K562 (cell line): Measurements from ENCODE around the gene LRRC47. TPM values are rescaled to one million over a fixed set of nuclear protein-coding genes. Genes with fewer than 3 reads are reported as not detected.

ENCODE experiments used
- ATAC-seq: fragments of 200-7000 bp; cut with Tn5 transposase; 3 replicates; pipeline ENCODE4 v1.9.1; 2020; ENCODE audit warnings: moderate library complexity
- BruUV-seq: library from RNA; stranded (reverse); fragments of 400-500 nt; replicated peaks from 2 replicates; lab custom pipeline; 2021; lab: Mats Ljungman, UMichigan
- CTCF ChIA-PET: fragments of 300-600 bp; formaldehyde crosslinking; extraction: SDS; loops from one replicate; lab custom pipeline; 2021; ENCODE audit warnings: low intra/inter-chr PET ratio; lab: Yijun Ruan, JAX
- POLR2A ChIA-PET: fragments of 300-600, 350-650 bp; sonication (Branson Sonifier 250); formaldehyde crosslinking; extraction: SDS; loops from one replicate; lab custom pipeline; 2021; ENCODE audit warnings: antibody characterized with exemption, inconsistent platforms; lab: Yijun Ruan, JAX
- DNase-seq, 4 experiments: peaks; one replicate each; pipeline versions ENCODE4 v3.0.0 to v3.0.0-alpha.2; 2011 to 2018; ENCODE audit warnings: low spot score in 3 of 4, mixed read lengths in 3 of 4; ENCODE audit errors: extremely low read depth in 1 of 4
- FAIRE-seq: peaks from 2 replicates; lab custom pipeline; 2011; peaks lifted over from hg19 to GRCh38; lab: Jason Lieb, UNC
- H2AFZ ChIP-seq: 2 replicates; pipeline ENCODE4 v1.6.0; 2011; ENCODE audit warnings: low read depth, low read length, control low read depth, inconsistent platforms
- H3K27ac ChIP-seq: fragments of 200-600 bp; 3 replicates; pipeline ENCODE4 v1.8.0; 2011; ENCODE audit warnings: low read depth, mild to moderate bottlenecking, control low read depth, inconsistent platforms, low read length, moderate library complexity, mixed read lengths; ENCODE audit errors: extremely low read depth
- H3K27me3 ChIP-seq, 2 experiments: fragments of 300-600 bp in 1 of 2; 2 replicates in 1 of 2; 3 replicates in 1 of 2; pipeline versions ENCODE4 v1.6.0 to v1.8.0; 2011; ENCODE audit warnings: inconsistent platforms in 2 of 2, low read length in 2 of 2, mild to moderate bottlenecking in 1 of 2, mixed read lengths in 1 of 2, moderate library complexity in 1 of 2; ENCODE audit not compliant: control insufficient read depth in 2 of 2, insufficient read depth in 2 of 2
- H3K36me3 ChIP-seq: fragments of 300-600 bp; 3 replicates; pipeline ENCODE4 v1.8.0; 2011; ENCODE audit warnings: mild to moderate bottlenecking, low read length, inconsistent platforms; ENCODE audit not compliant: control insufficient read depth, insufficient read depth
- H3K4me1 ChIP-seq, 2 experiments: fragments of 200-600 bp in 1 of 2; replicated peaks in 1 of 2; 2 replicates in 1 of 2; 3 replicates in 1 of 2; pipeline versions ENCODE4 v1.5.1 to v1.8.0; 2011; ENCODE audit warnings: inconsistent platforms in 2 of 2, low read length in 2 of 2, mild to moderate bottlenecking in 1 of 2, mixed read lengths in 1 of 2, moderate library complexity in 1 of 2; ENCODE audit not compliant: control insufficient read depth in 2 of 2, insufficient read depth in 2 of 2
- H3K4me2 ChIP-seq: 2 replicates; pipeline ENCODE4 v1.6.1; 2011; ENCODE audit warnings: low read length, control low read depth, inconsistent platforms, mixed read lengths; ENCODE audit not compliant: insufficient read depth
- H3K4me3 ChIP-seq: fragments of 200-600 bp; sonication (generic), shearing (Covaris generic); 2 replicates; pipeline ENCODE4 v1.5.1; 2016; ENCODE audit warnings: control low read depth, inconsistent platforms
- H3K79me2 ChIP-seq: fragments of 200-600 bp; 3 replicates; pipeline ENCODE4 v1.8.0; 2011; ENCODE audit warnings: low read length, inconsistent platforms; ENCODE audit not compliant: control insufficient read depth, insufficient read depth
- H3K9ac ChIP-seq, 2 experiments: 2 replicates each; pipeline versions ENCODE4 v1.6.0 to v1.6.1; 2011; ENCODE audit warnings: low read depth in 2 of 2, low read length in 2 of 2, control low read depth in 1 of 2, inconsistent platforms in 1 of 2, mild to moderate bottlenecking in 1 of 2, mixed read lengths in 1 of 2; ENCODE audit not compliant: insufficient read depth in 1 of 2
- H3K9me1 ChIP-seq: one replicate; pipeline ENCODE4 v1.6.0; 2011; ENCODE audit warnings: inconsistent platforms, mild to moderate bottlenecking, low read length, moderate library complexity; ENCODE audit not compliant: control insufficient read depth, insufficient read depth
- H3K9me3 ChIP-seq: replicated peaks from 2 replicates; pipeline ENCODE4 v1.5.1; 2011; ENCODE audit warnings: low read depth, low read length, inconsistent platforms; ENCODE audit not compliant: control insufficient read depth, insufficient read depth
- H4K20me1 ChIP-seq: replicated peaks from 2 replicates; pipeline ENCODE4 v1.6.1; 2011; ENCODE audit warnings: low read length, inconsistent platforms, mixed read lengths; ENCODE audit not compliant: control insufficient read depth, insufficient read depth
- ARID1B ChIP-seq: fragments of 450-650 bp; IDR thresholded peaks from 2 replicates; pipeline ENCODE4 v1.6.1; 2016; ENCODE audit warnings: antibody characterized with exemption, mild to moderate bottlenecking, inconsistent platforms
- FOSL1 ChIP-seq: fragments of 200-800 bp; sonication (Bioruptor generic); conservative IDR thresholded peaks from 2 replicates; pipeline ENCODE4 v1.6.1; 2016; ENCODE audit warnings: missing genetic modification characterization, missing compliant biosample characterization
- RBM14 ChIP-seq: fragments of 200-400 bp; formaldehyde crosslinking; IDR thresholded peaks from 2 replicates; pipeline ENCODE4 v1.6.1; 2018; ENCODE audit warnings: low read depth, mild to moderate bottlenecking, low read length, moderate library complexity, borderline replicate concordance; ENCODE audit not compliant: insufficient read depth
- WGBS: fragments of 100-300 bp; shearing (Covaris generic); methylation state at CpG from one replicate; pipeline ENCODE4 v1.1.6; 2016; ENCODE audit warnings: low coverage, mixed read lengths; ENCODE audit not compliant: insufficient coverage; ENCODE audit errors: missing lambda C conversion rate; 5-methylcytosine and 5-hydroxymethylcytosine counted together
- in situ Hi-C: fragments of 300-500 bp; cut with MboI; formaldehyde crosslinking; loops from 4 replicates; pipeline ENCODE4 v1.15.0; 2018; ENCODE audit warnings: inconsistent platforms, mixed read lengths
- intact Hi-C: fragments of 100-400 bp; cut with micrococcal nuclease; formaldehyde crosslinking; loops from 2 replicates; pipeline ENCODE4 v1.14.2; 2022
- polyA plus RNA-seq, 8 experiments: library from polyadenylated mRNA; depleted of rRNA in 4 of 8; stranded (reverse) in 5 of 8; unstranded in 3 of 8; fragments of >200 nt; fragmentation: Nextera tagmentation in 2 of 8; fragmentation: Illumina TruSeq in 1 of 8; extraction: Ambion mirVana in 2 of 8; extraction: Trizol in 1 of 8; gene quantifications; 2 replicates each; pipeline versions ENCODE4 v1.2.1 to v1.2.3, GENCODE V29; 2011 to 2014; ENCODE audit warnings: inconsistent platforms in 1 of 8, missing spikeins in 1 of 8
- total RNA-seq, 7 experiments: library from RNA; depleted of rRNA in 6 of 7; stranded (reverse); fragments of >200 nt in 6 of 7; fragmentation: Illumina TruSeq in 2 of 7; extraction: Trizol in 2 of 7; gene quantifications; 2 replicates each; pipeline versions ENCODE4 v1.2.1 to v1.2.3, GENCODE V29; 2011 to 2021; ENCODE audit warnings: low replicate concordance in 1 of 7
- TF ChIP-seq, protein P1 (sequence below): sonication (generic); formaldehyde crosslinking; IDR thresholded peaks from 2 replicates; pipeline ENCODE4 v1.8.1; 2023; ENCODE audit warnings: mild to moderate bottlenecking, missing genetic modification reagents

Gene LRRC47
- total and polyA plus RNA-seq, 9 of the 15 experiments (the other 6 are each of a cell fraction or from before 2014, with no cell fraction given), result 4.6 to 68.0 (median 35.9) TPM

- Histone ChIP-seq H3K27ac (no peak overlapping the region), H3K9me3 (no peaks in the 10 kb centered on the region), H3K79me2 (no peaks in the 10 kb centered on the region), H3K4me1 (peaks cover 0 to 3% of the 10 kb centered on the region in 2 experiments; a peak in 1 of 5 replicates), H4K20me1 (no peaks in the 10 kb centered on the region), H2AFZ (no peak overlapping the region), H3K9me1 (no peaks in the 10 kb centered on the region), H3K36me3 (peaks cover 78% of the 10 kb centered on the region), H3K27me3 (no peaks in the 10 kb centered on the region), H3K9ac (no peak overlapping the region), H3K4me3 (no peak overlapping the region), H3K4me2 (no peak overlapping the region)
- ATAC-seq, result no peak
- in situ Hi-C loops (no loop called here), intact Hi-C loops (no loop called here)
- CTCF ChIA-PET, result no interaction called here
- POLR2A ChIA-PET, result interaction anchor here (0.7 to 1.1 kb wide), 2 partner anchors 18 to 38 kb away, joined by 3 read pairs; no protein-coding TSS in a partner anchor
- DNase-seq, result no peak
- 69% methylated on average over 6 of the region's 6 CpGs for WGBS
- BruUV-seq, result no TSS peak
- no peak for FAIRE-seq
- TF ChIP-seq RBM14 (no peak), ARID1B (0 out of 2 replicates have a peak, but pooled peaks have one; percentile 7), FOSL1 (tag) (peak; percentile 54)
- TF ChIP-seq, protein P1, sequence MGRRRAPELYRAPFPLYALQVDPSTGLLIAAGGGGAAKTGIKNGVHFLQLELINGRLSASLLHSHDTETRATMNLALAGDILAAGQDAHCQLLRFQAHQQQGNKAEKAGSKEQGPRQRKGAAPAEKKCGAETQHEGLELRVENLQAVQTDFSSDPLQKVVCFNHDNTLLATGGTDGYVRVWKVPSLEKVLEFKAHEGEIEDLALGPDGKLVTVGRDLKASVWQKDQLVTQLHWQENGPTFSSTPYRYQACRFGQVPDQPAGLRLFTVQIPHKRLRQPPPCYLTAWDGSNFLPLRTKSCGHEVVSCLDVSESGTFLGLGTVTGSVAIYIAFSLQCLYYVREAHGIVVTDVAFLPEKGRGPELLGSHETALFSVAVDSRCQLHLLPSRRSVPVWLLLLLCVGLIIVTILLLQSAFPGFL (CRISPR knock-in tag), result no peak
These were observed 35.4 kb upstream of the LRRC47 start for GRCh38 chr1:3831689-3832088.
